ENCODE results near the gene STPG4.
"Not testable (repeated sequence)": the region's sequence is repeated elsewhere in the genome, so short reads cannot be mapped to it uniquely, and the experiment has no call there.

Gene STPG4

GRCh38 chr2:47172922-47173695 lies 18.0 kb upstream of the STPG4 start:
- DNase-seq, result no peak

- DNase-seq, result no peak
Measured at GRCh38 chr2:47172156-47172921, 17.2 kb upstream of the STPG4 start.

- DNase-seq, result no peak
Measured at GRCh38 chr2:47169784-47170183, 14.7 kb upstream of the STPG4 start.

GRCh38 chr2:47168895-47169294 lies 13.8 kb upstream of the STPG4 start:
- not testable (repeated sequence) for DNase-seq

- DNase-seq, result no peak
Measured at GRCh38 chr2:47167149-47167548, 12.0 kb upstream of the STPG4 start.

GRCh38 chr2:47165001-47165555 lies 10.0 kb upstream of the STPG4 start:
- no peak for DNase-seq

GRCh38 chr2:47162780-47163179 lies 7.7 kb upstream of the STPG4 start:
- no peak for DNase-seq

- no peak for DNase-seq
Measured at GRCh38 chr2:47161475-47161874, 6.4 kb upstream of the STPG4 start.

GRCh38 chr2:47160660-47161059 lies 5.6 kb upstream of the STPG4 start:
- DNase-seq, result no peak

- DNase-seq, result no peak
Measured at GRCh38 chr2:47160211-47160610, 5.1 kb upstream of the STPG4 start.

GRCh38 chr2:47159627-47160026 lies 4.5 kb upstream of the STPG4 start:
- no peak for DNase-seq

- no peak for DNase-seq
Measured at GRCh38 chr2:47158576-47158975, 3.5 kb upstream of the STPG4 start.

- DNase-seq, result no peak
Measured at GRCh38 chr2:47152803-47153202, 2.3 kb downstream of the STPG4 start.

- no peak for DNase-seq
Measured at GRCh38 chr2:47150175-47150574, 4.9 kb downstream of the STPG4 start.

GRCh38 chr2:47147021-47147420 lies 8.1 kb downstream of the STPG4 start:
- no peak for DNase-seq

GRCh38 chr2:47145466-47145865 lies 9.6 kb downstream of the STPG4 start:
- DNase-seq, result no peak

GRCh38 chr2:47141520-47141919 lies 13.6 kb downstream of the STPG4 start:
- DNase-seq, result no peak

GRCh38 chr2:47134386-47135090 lies 20.6 kb downstream of the STPG4 start:
- DNase-seq, result no peak

- DNase-seq, result no peak
Measured at GRCh38 chr2:47133046-47133445, 22.1 kb downstream of the STPG4 start.

- DNase-seq, result no peak
Measured at GRCh38 chr2:47129191-47129706, 25.9 kb downstream of the STPG4 start.

GRCh38 chr2:47128705-47129104 lies 26.4 kb downstream of the STPG4 start:
- no peak for DNase-seq

GRCh38 chr2:47127862-47128543 lies 27.1 kb downstream of the STPG4 start:
- no peak for DNase-seq

Measured in effector CD4-positive, alpha-beta T cell (primary cell).